ENCODE results near the gene HOXC6. TPM values are rescaled to one million over a fixed set of nuclear protein-coding genes. Genes with fewer than 3 reads are reported as not detected.

The HOXC6 gene
- total RNA-seq, 1 donor from 2014 or later, result 0.26 TPM

DNA sequence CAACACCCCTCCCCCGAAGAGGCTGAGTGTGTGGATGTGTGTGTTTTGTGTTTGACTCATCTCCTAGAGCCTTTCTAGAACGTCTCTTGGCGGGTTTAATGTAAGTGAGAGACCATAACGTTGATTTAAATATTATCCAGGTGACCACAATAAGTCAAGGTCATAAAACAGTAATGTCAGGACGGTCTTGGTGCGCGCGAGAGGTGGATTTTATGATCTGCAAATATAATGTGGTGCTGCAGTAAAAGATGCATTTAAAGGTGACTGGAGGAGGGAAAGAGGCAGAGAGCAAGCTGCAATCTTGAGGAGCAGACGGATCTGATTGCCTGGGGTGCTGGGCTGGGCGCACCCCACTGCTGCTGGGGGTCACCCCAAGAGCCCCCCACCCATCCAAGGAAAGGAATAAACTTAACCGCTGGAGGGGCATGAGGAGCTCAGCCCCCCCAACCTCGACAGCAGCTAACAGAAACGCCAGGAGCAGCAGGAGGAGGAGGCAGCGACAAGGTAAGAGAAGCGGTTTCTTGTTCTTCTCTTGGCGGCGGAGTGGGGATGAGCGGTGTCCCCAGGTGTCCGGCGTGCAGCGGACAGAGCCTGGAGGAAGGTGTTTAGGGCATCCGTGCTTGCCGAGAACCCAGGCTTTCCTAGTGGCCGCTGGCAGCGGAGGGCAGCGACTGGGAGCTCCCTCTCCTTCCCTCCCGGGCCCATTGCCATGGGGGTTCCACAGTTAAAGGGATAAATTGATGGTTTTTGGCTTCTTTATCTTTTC is 37.7 kb upstream of the HOXC6 start:
- no peak for DNase-seq (ENCODE audit: low spot score)

GRCh38 chr12:53991077-53991460 is 37.2 kb upstream of the HOXC6 start:
- no peak for DNase-seq (ENCODE audit: low spot score)

- no peak for DNase-seq (ENCODE audit: low spot score)
Measured at GRCh38 chr12:53992377-53992889, 35.8 kb upstream of the HOXC6 start.

DNA sequence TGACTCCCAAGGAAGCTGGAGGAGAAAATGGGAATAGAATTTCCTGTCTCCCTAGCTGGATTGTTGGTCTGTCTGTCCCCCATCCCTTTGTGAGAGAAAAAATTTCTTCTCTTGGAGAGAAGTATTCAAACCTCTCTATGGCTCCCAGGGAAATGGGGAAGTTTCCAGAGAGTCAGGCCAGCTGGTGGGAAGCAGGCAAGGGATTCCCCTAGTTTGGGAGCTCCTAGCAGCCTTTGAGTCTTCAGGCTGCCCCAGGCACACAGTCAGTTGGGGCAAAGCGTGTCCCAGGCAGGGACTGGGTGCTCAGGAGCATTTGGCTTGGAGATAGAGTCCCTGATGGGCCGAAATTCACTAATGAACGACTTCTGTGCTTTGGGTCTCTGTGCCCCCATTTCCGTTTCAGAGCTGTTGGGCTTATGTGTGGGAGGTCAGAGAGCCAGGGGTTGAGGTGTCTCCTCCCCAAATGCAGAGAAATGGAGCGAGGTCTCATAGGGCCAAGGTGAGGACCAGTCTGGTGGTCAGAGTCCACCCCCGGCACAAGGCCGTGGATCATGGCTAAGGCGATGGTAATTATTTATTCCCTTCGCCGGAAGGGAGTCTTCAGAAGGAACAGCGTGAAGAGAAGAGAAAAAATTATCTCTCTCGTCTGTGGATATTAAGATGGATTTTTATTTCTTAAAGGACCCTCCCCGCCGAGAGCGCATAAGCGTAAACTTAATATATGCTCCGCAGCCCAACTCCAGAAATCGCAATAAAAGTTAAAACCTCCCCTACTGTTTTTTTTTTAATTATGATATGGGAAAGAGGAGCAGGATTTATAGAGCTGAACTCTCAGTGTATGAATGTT is 34.9 kb upstream of the HOXC6 start:
- no peak for DNase-seq (ENCODE audit: low spot score)

DNA sequence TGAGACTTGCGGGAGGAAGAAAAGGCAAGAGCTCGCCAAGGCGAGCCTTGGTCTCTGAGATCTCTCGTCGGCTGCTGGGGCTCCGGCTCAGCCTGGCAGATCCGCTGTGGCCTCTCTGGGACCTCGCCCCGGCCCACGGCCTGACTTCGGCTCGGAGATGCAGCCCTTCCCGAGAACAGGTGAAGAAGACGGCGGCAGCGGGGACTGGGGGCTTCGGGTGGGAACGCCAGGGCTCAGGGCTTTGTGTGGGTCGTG is 34.3 kb upstream of the HOXC6 start:
- no peak for DNase-seq (ENCODE audit: low spot score)

DNA sequence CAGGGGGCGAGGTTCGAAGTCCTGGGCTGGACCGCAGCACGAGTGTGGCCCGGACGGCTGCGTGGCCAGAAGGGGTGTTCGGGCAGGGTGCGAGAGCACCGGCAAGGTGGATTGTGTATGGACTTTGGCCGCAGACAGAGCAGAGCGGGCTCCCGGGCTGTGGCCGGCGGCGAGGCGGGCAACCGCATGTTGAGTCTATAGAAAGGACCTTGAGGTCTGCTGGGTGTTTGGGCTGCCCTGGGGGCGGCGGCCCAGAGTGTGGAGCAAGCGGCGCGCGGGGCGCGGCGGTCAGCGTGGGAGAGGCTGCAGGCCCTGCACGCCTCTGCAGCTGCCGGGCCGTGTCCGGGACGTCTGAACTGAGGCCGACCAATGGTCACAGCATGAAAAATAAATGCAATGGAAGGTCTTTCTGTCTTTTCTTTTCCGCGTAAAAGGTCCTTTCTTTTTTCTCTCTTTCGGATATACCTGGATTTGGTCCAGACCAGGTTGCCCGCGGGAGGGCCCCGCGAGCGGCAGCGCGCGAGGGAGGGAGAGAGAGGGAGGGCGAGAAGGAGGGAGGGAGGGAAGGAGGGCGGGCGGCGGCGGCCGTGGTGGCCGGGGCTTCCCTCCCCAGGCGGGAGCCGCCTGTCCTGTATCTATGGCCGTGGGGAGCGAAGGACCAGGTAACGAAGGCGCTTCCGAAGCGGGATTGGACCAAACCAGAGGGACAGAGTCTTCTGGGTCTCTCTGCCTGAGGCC is 33.8 kb upstream of the HOXC6 start:
- DNase-seq (ENCODE audit: low spot score), result no peak

GRCh38 chr12:53995002-53995377 is 33.2 kb upstream of the HOXC6 start:
- DNase-seq (ENCODE audit: low spot score), result no peak

DNA sequence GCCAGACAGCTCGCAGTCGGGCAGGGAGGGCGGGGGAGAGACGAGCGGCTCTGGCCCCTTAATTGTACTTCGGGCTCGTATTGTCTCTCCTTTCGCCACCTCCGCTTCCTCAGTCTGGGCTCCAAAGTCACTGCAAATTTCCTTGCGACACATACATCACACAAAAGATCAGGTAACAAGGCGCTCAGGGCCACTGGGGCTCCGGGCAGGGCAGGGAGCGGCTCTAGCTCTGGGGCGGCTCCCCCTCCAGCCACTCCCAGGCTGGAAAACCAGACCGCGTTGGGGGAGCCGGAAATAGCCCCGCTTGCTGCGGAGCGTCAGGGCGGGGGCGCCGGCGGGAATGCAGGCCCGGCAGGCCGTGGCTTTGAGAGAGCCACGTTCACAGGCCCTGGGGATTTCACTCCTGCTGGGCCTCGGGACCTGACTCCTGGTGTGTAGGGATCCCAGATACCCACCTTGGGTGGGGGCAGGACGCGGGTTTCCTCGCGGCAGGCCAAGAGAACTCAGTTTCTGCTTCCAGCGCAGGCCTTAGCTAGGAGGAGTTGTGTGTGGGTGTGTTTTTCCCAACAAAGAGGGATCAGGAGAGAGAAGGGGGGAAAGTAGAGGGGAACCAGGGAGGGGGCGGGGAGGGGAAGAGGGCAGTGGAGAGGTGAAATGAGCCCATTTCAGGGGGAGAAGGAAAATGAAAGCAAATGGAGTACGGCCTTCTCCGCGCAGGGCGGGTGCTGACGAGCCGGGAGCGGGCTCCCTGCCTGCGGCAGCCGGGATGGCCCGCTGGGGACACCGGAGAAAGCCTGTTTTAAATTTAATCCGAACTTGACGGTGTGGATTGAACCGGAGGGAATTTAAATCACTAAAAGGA is 32.6 kb upstream of the HOXC6 start:
- no peak for DNase-seq (ENCODE audit: low spot score)

DNA sequence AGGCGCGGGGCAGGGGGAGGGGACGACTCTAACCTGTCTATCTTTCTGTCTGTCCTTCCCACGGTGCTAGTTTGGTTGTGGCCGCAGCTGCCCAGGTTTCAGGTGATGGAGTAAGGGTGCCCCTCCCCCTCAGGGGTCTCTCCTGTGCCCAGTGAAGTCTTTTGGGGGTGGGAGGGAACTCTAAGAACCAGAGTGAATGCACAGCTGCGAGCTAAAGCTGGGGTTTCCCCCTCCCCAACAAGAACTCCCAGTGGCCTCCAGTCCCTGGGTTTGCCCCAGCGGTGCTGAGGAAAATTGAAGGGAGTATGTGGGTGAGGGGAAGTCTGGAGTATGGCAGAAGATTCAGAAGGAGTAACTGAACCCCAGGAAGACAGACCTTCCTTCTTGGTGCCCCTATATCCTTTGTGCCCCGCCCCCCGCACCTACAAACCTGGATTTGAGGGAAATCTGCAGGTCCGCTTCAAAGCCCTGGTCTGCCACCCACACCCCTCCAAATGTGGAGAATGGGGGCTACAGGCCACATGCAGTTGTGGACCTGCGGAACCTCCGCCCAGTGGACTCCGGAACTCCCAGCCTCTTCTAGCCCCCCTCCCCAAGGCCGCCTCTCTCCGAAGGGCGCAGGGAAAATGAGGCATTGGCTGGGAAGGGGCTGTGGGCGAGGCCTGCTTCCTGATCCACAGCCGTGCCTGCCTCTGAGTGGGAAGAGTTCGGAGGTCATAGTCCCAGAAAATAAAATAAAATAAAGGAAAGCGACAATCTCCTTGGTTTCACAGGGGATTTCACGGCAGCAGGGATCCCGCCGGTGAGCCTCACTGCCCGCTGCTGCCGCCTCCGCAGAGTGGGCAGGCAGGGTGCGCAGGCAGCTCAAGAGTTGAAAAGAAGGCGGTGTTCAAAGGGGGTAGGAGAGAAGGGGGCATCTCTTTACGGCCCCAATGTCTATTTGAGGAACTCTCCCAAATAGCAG is 31.7 kb upstream of the HOXC6 start:
- no peak for DNase-seq (ENCODE audit: low spot score)

- DNase-seq (ENCODE audit: low spot score), result no peak
Measured at GRCh38 chr12:53997204-53998109, 30.8 kb upstream of the HOXC6 start.

DNA sequence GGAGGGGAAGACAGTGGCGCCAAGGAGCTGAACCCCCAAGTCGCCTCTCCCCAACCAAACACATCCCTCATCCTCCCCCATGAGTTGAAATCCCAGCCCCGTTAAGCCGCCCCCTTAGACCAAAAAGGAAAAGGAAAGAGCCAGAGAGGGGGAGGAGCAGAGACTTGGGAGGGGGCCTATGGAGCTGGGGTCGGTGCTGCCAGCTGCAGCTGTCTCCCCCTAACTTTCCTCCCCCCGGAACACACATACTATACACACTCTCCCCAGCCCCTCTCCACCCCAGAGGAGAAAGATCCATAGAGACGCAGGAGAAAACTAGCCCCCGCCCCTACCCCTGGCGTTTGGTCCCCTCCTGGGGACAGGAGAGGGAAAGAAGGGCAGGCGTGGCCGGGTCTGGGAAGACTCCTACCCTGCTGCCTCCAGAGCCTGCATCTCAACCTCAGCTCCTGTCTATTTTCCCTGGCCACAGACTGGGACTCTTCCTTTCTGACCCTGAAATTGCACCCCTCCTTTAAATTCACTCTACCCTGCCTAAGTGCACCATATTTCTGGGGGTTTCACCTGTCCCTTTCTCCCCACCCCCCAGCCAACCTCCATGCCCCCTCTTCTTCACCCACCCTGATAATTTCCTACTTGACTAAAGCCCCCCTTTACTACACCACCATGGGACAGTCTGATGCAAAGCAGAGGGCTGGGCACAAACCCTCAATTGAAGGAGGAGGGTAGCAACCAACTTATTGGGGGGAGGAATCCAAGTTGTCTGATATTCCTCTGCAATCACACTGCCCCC is 29.9 kb upstream of the HOXC6 start:
- no peak for DNase-seq (ENCODE audit: low spot score)

DNA sequence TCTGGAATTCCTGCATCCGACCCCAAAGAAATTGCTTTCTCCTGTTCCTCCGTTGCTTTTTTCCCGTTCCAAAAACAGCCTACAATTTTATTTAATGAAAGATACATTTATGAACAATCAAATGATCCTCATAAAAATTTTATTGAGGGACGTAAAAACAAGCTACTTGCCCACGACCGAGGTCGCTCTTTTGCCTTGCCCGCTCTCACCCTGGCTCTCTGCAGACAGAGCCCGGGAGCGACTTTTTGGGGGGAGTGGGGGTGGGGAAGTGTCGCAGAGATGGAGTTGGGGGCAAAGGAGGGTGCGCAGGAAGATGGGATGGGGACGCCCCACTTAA is 29.4 kb upstream of the HOXC6 start:
- no peak for DNase-seq (ENCODE audit: low spot score)

DNA sequence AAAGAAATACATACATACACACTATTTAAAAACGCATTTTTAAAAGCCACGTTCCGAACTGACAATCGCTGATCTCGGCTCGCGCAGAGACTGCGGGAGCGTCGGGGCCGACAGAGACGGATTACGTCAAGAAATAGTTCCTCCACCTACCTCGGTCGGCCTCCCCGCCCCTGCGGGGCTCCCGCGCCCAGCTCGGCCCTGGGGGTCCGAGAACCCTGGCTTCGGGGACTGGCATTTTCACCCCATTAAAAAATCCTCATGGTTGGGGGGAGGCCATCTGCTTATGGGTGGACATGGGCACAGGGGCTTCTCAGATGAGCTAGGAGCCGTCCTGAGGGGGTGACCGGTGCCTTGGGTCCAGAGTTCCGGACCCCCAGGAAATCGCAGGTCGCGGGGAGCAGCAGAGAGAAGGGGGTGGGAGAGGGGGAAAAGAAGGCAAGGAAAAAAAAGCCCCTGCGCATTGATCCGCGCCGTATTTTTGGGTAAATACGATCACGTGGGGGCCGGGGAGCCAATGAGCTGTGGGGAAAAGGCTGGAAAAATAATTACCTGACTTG is 28.6 kb upstream of the HOXC6 start:
- DNase-seq (ENCODE audit: low spot score), result no peak

- no peak for DNase-seq (ENCODE audit: low spot score)
Measured at GRCh38 chr12:54000116-54001114, 27.8 kb upstream of the HOXC6 start, which contains the start of gene HOXC9. Gene HOXC9, plus strand, starts transcription at chr12:54000161. Its CDS starts 28 bp downstream, at chr12:54000189.

- no peak for DNase-seq (ENCODE audit: low spot score)
Measured at GRCh38 chr12:54001283-54002187, 26.7 kb upstream of the HOXC6 start.
